Calu3 (cell line): Measurements from ENCODE around the gene PLIN4. TPM values are rescaled to one million over a fixed set of nuclear protein-coding genes. Genes with fewer than 3 reads are reported as not detected.

Experiments used
- BruUV-seq: library from RNA; stranded (reverse); fragments of 400-500 nt; replicated peaks from 2 replicates; lab custom pipeline; 2021; lab: Mats Ljungman, UMichigan
- CTCF ChIA-PET: fragments of 300-600 bp; sonication (Branson Sonifier 250); formaldehyde crosslinking; loops from one replicate; lab custom pipeline; 2022; ENCODE audit warnings: antibody characterized with exemption; lab: Charles Lee
- DNase-seq: peaks from one replicate; pipeline ENCODE4 v3.0.0; 2022
- H3K27ac Mint-ChIP-seq: one replicate; pipeline ENCODE4 v1.8.0; 2022; ENCODE audit warnings: mixed read lengths; ENCODE audit not compliant: unreplicated experiment
- H3K27me3 Mint-ChIP-seq: one replicate; pipeline ENCODE4 v1.8.0; 2022; ENCODE audit warnings: mixed read lengths; ENCODE audit not compliant: unreplicated experiment
- H3K36me3 Mint-ChIP-seq: one replicate; pipeline ENCODE4 v1.8.0; 2022; ENCODE audit warnings: mild to moderate bottlenecking, moderate library complexity, mixed read lengths; ENCODE audit not compliant: insufficient read depth, unreplicated experiment
- H3K4me1 Mint-ChIP-seq: one replicate; pipeline ENCODE4 v1.8.0; 2022; ENCODE audit warnings: mild to moderate bottlenecking, low read depth, mixed read lengths; ENCODE audit not compliant: unreplicated experiment
- H3K4me3 Mint-ChIP-seq: one replicate; pipeline ENCODE4 v1.8.0; 2022; ENCODE audit warnings: mild to moderate bottlenecking, low read depth, moderate library complexity, mixed read lengths; ENCODE audit not compliant: unreplicated experiment
- H3K9me3 Mint-ChIP-seq: one replicate; pipeline ENCODE4 v1.8.0; 2022; ENCODE audit warnings: low read depth, mixed read lengths; ENCODE audit not compliant: unreplicated experiment
- intact Hi-C: fragments of 100-400 bp; cut with micrococcal nuclease; formaldehyde crosslinking; loops from one replicate; pipeline ENCODE4 v1.10.0; 2022; ENCODE audit not compliant: unreplicated experiment
- total RNA-seq: library from RNA; stranded (reverse); gene quantifications from 2 replicates; pipeline ENCODE4 v1.2.3, GENCODE V29; 2022
- TF ChIP-seq, protein P1 (sequence below): fragments of 200-600 bp; IDR thresholded peaks from one replicate; pipeline ENCODE4 v1.8.0; 2022; ENCODE audit warnings: antibody characterized with exemption; ENCODE audit not compliant: unreplicated experiment

PLIN4 gene
- total RNA-seq, 1 experiment from 2014 or later: 1.1 TPM

DNA sequence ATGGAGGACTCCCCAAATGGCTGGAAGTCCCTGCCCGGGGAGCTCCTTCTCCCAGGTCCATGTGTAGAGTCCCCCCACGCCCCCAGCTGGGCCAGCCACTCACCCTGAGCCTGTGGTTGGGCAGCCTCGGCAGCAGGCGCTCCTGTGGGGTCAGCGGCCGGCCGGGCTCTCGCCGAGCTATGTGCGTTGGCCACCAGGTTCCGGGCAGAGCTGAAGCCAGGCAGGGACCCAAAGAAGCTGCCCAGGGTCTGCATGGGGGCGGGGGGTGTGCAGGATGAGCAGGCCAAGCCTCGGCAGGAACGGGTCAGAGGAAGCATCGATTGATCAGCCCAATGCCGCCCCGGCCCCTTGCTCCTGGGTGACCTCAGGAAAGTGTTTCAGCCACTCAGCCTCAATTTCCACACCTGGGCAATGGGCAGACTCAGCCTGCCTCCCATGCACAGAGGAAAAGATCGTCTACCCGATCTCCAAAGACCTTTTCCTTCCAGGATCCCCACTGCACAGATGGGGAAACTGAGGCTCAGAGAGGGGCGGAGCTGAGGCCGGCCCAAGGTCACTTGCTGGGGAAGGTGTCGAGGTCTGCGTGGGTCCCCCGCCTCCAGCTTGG lies 732 bp downstream of the PLIN4 start:
- H3K4me3 Mint-ChIP-seq: no peak overlapping the region
- intact Hi-C loops: no loop called here
- no peaks in the 10 kb centered on the region for H3K9me3 Mint-ChIP-seq
- peaks cover 18% of the 10 kb centered on the region for H3K4me1 Mint-ChIP-seq
- TF ChIP-seq, protein P1, sequence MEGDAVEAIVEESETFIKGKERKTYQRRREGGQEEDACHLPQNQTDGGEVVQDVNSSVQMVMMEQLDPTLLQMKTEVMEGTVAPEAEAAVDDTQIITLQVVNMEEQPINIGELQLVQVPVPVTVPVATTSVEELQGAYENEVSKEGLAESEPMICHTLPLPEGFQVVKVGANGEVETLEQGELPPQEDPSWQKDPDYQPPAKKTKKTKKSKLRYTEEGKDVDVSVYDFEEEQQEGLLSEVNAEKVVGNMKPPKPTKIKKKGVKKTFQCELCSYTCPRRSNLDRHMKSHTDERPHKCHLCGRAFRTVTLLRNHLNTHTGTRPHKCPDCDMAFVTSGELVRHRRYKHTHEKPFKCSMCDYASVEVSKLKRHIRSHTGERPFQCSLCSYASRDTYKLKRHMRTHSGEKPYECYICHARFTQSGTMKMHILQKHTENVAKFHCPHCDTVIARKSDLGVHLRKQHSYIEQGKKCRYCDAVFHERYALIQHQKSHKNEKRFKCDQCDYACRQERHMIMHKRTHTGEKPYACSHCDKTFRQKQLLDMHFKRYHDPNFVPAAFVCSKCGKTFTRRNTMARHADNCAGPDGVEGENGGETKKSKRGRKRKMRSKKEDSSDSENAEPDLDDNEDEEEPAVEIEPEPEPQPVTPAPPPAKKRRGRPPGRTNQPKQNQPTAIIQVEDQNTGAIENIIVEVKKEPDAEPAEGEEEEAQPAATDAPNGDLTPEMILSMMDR: no peak
- H3K27me3 Mint-ChIP-seq: no peaks in the 10 kb centered on the region
- H3K27ac Mint-ChIP-seq: no peak overlapping the region
- no TSS peak for BruUV-seq
- no peaks in the 10 kb centered on the region for H3K36me3 Mint-ChIP-seq
- no peak for DNase-seq
- CTCF ChIA-PET: interaction anchor here (0.7 kb wide), 1 partner anchor 235 kb away, joined by 3 read pairs; no protein-coding TSS in a partner anchor

DNA sequence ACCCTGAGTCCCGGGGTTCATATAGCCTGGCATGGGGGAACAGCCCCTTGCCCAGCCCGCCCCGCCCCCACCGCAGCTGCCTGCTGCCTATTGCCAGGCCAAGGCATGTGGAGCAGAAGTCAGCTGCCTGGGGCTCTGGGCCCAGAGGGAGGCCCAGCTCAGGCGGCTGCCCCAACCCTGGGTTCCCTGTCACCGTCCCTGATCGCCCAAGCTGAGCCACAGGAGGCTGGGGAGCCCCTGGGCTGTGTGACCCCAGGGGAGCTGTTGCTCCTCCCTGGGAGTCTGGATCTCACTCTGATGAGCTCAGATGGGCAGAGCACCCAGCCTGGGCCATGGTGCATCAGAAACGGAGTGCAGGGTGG lies 1.4 kb downstream of the PLIN4 start:
- no peak for DNase-seq
- TF ChIP-seq, protein P1: no peak
- CTCF ChIA-PET: interaction anchor here (0.6 to 0.7 kb wide), 2 partner anchors 234 to 941 kb away, joined by 3 to 4 read pairs; no protein-coding TSS in a partner anchor
- no peaks in the 10 kb centered on the region for H3K36me3 Mint-ChIP-seq
- no peak overlapping the region for H3K4me3 Mint-ChIP-seq
- H3K27ac Mint-ChIP-seq: no peak overlapping the region
- intact Hi-C loops: no loop called here
- no TSS peak for BruUV-seq
- H3K4me1 Mint-ChIP-seq: peaks cover 18% of the 10 kb centered on the region
- no peaks in the 10 kb centered on the region for H3K9me3 Mint-ChIP-seq
- no peaks in the 10 kb centered on the region for H3K27me3 Mint-ChIP-seq

DNA sequence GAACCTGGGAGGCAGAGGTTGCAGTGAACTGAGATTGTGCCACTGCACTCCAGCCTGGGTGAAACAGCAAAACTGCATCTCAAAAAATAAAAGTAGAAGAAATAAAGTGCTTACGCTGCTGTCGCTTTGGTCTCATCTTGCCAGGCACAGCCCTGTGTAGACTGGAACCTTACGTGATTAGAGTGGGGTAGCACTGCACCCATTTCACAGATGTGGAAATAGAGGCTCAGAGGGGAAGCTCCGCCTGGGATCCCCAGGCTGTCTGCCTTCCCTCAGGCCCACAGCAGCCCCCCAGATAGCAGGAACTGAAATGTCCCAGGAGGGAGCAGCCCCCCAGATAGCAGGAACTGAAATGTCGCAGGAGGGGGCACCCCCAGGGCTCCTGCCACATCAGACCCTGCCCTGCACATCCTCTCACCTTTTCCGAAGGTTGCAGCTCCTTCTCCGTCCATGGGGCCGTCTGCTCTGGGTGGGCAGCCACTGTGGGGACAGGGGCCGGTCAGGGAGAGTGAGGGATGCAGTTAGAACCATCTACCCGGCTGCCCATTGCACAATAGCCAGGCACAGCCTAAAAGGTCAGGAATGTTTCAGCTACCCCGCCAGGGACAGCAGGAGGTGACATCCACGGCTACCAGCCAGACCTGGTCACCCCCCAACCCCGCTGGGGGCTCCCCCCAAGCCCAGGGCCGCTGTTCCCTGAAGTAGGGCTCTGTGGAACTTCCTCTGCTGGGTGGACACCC lies 1.9 kb downstream of the PLIN4 start:
- Mint-ChIP-seq H3K36me3 (no peaks in the 10 kb centered on the region), H3K9me3 (no peaks in the 10 kb centered on the region), H3K27ac (no peak overlapping the region), H3K27me3 (no peaks in the 10 kb centered on the region), H3K4me1 (peaks cover 14% of the 10 kb centered on the region), H3K4me3 (no peak overlapping the region)
- TF ChIP-seq, protein P1: no peak
- DNase-seq: no peak
- intact Hi-C loops: no loop called here
- BruUV-seq: no TSS peak
- CTCF ChIA-PET: interaction anchor here (0.5 to 0.6 kb wide), 2 partner anchors 42 to 940 kb away, joined by 4 to 7 read pairs; no protein-coding TSS in a partner anchor

DNA sequence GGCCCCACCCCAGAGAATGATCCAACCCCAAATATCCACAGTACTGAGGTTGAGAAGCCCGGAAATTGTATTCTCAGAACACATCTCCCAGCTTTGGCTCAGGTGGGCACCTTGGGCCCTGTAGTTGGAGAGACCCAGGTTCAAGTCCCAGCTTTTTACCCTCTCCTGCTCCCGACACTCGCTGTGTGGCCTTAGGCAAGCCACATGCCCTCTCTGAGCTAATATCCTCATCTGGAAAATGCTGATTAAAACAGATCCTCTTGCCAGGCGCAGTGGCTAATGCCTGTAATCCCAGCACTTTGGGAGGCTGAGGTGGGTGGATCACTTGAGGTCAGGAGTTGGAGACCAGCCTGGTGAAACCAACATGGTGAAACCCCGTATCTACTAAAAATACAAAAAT lies 2.6 kb downstream of the PLIN4 start:
- Mint-ChIP-seq H3K4me1 (peaks cover 8% of the 10 kb centered on the region), H3K9me3 (no peaks in the 10 kb centered on the region), H3K4me3 (no peak overlapping the region), H3K27me3 (no peaks in the 10 kb centered on the region), H3K27ac (no peak overlapping the region), H3K36me3 (no peaks in the 10 kb centered on the region)
- intact Hi-C loops: no loop called here
- TF ChIP-seq, protein P1: no peak
- CTCF ChIA-PET: no interaction called here
- DNase-seq: no peak
- no TSS peak for BruUV-seq
